Measurements from ENCODE around the gene SULT4A1.
A peak's percentile ranks its signal among the peaks of the same experiment; 100 is the strongest.

SULT4A1 gene

DNA sequence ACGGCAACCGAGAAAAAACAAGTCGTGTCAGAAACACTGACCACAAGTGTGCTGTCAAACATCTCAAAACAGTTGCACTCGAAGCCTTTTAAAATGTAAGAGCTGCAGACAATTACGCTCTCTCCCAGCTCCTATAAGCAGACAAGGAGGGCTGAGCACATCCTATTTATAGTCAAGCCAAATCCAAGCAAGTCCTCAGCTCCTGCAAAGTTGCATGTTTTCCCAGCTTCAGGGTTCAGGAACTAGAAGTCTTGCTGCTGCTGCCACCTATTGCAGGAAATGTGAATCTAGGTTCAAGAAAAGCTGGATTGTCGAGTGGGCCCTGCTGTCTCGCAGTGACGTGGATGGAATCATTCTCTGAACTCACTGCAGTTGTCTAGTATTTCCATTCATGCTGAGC, 65.7 kb downstream of the SULT4A1 start:
- DNase-seq = peak; percentile 2

DNA sequence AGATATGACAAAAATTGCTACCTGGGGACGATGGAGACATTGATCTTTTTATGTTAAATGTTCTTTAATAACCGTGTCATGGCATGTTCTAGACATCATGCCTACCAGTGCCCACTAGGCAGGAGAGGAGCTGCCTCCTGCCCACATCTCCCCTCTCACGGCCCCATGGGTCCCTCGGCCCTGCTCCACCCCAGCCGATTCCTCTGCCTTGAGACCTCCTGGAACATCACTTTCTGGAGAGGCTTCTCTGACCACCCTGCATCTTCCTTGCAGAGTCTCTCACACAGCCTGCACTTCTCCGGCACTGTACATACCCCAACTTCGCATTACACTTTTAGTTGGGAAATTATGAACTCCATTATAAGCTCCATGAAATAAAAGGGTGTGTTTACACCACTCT, 67.0 kb downstream of the SULT4A1 start:
- DNase-seq = no peak

DNA sequence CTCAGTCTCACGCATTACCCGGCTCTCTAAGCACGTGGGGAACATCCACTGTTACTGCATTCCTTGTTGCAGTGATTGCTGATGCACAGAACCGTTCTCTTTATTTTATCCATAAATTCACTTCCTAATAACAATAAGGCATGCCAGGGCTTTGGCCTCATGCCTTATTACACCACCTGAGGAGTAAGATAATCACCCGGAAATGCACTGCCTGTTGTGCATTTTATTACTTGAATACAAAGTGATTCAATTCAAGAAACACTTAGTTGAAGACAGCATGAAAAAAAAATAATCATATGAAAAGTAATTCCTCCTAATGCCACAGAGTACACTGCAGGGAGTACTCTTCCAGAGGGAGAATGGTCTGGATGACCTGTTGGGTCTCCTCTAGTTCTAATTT, 69.4 kb downstream of the SULT4A1 start:
- DNase-seq = no peak

DNA sequence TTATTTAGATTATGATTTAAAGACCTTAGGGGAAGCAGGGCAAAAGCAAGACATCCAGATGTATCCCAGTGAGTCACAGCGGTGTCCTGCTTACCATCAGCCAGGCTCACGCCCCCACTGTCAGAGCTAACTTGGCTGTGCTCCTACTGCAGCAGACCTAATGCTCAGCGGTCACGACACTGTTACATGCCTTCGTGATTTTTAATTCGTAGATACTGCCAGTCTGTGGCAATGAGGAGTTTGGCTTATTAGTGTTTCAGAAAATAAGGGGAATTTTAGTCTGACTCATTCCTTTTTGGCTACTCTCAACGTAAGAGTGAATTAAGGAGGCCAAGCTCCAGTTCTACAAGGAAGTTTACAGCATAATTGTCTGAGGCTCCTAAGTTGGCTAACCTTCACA, 72.9 kb downstream of the SULT4A1 start:
- no peak for DNase-seq

DNA sequence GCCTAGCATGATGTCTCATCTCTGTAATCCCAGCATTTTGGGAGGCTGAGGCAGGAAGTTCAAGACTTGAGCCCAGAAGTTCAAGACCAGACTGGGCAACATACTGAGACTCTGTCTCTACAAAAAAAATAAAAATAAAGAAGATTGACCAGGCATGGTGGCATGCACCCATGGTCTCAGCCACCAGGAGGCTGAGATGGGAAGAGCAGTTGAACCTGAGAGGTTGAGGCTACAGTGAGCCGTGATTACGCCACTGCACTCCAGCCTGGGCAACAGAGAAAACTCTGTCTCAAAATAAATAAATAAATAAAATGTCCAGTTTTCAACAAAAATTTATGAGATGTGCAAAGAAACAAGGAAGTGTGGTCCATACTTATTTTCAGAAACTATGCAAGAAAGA, 78.5 kb downstream of the SULT4A1 start:
- DNase-seq = no peak

DNA sequence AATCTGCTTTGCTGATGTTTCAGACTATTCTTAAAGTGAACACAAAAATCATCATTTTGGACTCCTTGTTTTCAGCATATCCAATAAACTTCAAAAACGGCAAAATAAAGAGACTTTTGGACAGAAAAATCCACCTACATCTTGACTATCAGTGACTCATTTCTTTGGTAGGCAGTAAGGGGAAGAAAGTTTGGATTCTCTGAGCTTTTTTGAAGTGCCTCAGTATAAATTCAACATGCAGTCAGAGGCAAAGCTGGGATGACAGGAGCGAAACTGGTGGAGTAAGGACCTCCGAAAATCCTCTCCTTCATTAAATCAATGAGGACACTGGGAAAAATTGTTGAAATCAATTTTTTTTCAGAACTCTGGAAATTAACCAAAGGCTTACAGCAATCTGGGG, 79.9 kb downstream of the SULT4A1 start:
- DNase-seq = no peak

DNA sequence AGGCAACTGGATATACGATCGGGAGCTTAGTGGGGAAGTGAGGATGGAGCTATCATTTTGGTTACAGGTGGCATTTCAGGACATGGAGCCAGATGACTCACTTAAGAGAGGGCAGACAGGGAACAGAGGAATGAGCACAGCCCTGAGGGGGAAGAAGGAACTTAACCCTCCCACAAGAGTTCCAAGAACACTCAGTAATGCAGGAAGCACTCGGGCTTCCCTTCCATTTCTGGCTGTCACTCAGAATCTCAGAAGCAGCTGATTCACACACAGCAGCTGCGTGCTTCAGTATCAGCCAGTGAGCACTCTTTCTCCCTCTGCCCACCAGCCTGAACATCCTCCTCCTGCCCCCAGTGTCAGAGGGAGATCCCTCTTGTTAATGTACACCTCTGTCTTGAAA, 85.0 kb downstream of the SULT4A1 start:
- no peak for DNase-seq

DNA sequence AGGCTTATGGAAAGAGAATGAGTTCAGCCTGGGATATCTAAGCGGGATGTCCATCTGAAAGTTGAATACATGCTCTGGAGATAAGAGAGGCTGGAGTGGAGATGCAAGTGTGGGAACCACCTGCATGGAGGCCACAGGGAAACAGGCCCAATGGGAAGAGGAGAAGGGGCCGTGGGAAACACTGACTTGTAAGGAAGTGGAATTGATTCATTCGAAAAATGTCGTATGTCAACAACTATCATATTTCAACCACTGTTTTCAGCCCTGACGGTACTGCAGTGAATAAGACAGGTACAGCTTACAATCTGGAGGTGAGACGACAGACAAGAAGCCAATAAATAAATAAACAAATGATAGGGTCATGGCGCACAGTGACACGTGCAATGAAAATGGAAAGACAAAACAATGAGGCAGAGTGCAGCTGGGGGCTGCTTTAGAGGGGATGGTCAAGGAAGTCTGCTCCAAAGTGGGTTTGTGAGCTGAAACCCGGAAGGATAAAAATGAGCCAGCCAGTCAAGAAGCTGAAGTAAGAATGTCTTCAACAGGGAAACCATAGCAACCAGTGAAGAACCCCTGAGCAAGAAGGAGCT, 86.1 kb downstream of the SULT4A1 start:
- DNase-seq = no peak
